ENCODE data around the gene DNAJB14. TPM values are rescaled to one million over a fixed set of nuclear protein-coding genes. Genes with fewer than 3 reads are reported as not detected.
A peak's percentile ranks its signal among the peaks of the same experiment; 100 is the strongest.

DNAJB14 gene
- total and polyA plus RNA-seq, 2 experiments from 2014 or later, result 24.9 to 27.3 TPM

- Histone ChIP-seq H3K27ac (ENCODE audit: low read depth) (no peak overlapping the region), H3K27me3 (ENCODE audit: insufficient read depth) (no peaks in the 10 kb centered on the region), H3K4me1 (ENCODE audit: insufficient read depth) (no peaks in the 10 kb centered on the region), H4K20me1 (replicated peaks; ENCODE audit: insufficient read depth) (no peaks in the 10 kb centered on the region), H3K9me2 (ENCODE audit: insufficient read depth) (no peaks in the 10 kb centered on the region), H3K4me2 (no peak overlapping the region), H3K79me2 (replicated peaks; ENCODE audit: insufficient read depth) (no peaks in the 10 kb centered on the region), H3K4me3 (no peak overlapping the region), H2AFZ (peak overlapping the region; percentile 57; the same call in 1 of the 2 replicates), H3F3A (replicated peaks; ENCODE audit: low read depth) (no peaks in the 10 kb centered on the region), H3K36me3 (ENCODE audit: insufficient read depth) (no peaks in the 10 kb centered on the region)
- DNase-seq (ENCODE audit: low spot score) (no peak), ATAC-seq (no peak)
- Mint-ChIP-seq H3K4me3 (no peak overlapping the region), H3K9me3 (no peaks in the 10 kb centered on the region), H3K36me3 (ENCODE audit: low read depth) (no peaks in the 10 kb centered on the region), H3K4me1 (no peaks in the 10 kb centered on the region; the same call in 2 of the 3 replicates), H3K27me3 (ENCODE audit: insufficient read depth, low read depth, poor library complexity) (peaks cover 2% of the 10 kb centered on the region), H3K27ac (no peak overlapping the region)
- TF ChIP-seq CTCF (conservative IDR thresholded peaks at IDR 0.05; ENCODE audit: low read depth in 2 of 2) (no peak), ZNF331 (CRISPR knock-in tag; IDR thresholded peaks at IDR 0.05; ENCODE audit: low read depth) (no peak), CREB1 (CRISPR knock-in tag; IDR thresholded peaks at IDR 0.05; ENCODE audit: low read depth) (no peak), ETS1 (IDR thresholded peaks at IDR 0.05) (no peak)
Measured at GRCh38 chr4:99965674-99966350, 19.4 kb upstream of the DNAJB14 start.

- H3K4me2 ChIP-seq, result no peak overlapping the region
- DNase-seq (ENCODE audit: low spot score) (no peak), ATAC-seq (no peak)
- no peak overlapping the region for H3K4me3 Mint-ChIP-seq
- no peaks in the 10 kb centered on the region; the same call in 2 of the 3 replicates for H3K4me1 Mint-ChIP-seq
- no peaks in the 10 kb centered on the region for H3K9me3 Mint-ChIP-seq
- H3K4me1 ChIP-seq (ENCODE audit: insufficient read depth), result no peaks in the 10 kb centered on the region
- H3K27ac Mint-ChIP-seq, result no peak overlapping the region
- no peaks in the 10 kb centered on the region for H3K27me3 ChIP-seq (ENCODE audit: insufficient read depth)
- H3F3A ChIP-seq (replicated peaks; ENCODE audit: low read depth), result no peaks in the 10 kb centered on the region
- H3K36me3 ChIP-seq (ENCODE audit: insufficient read depth), result no peaks in the 10 kb centered on the region
- no peak overlapping the region for H2AFZ ChIP-seq
- no peaks in the 10 kb centered on the region for H3K36me3 Mint-ChIP-seq (ENCODE audit: low read depth)
- H3K27me3 Mint-ChIP-seq (ENCODE audit: insufficient read depth, low read depth, poor library complexity), result peaks cover 2% of the 10 kb centered on the region
- H3K79me2 ChIP-seq (replicated peaks; ENCODE audit: insufficient read depth), result no peaks in the 10 kb centered on the region
- no peaks in the 10 kb centered on the region for H4K20me1 ChIP-seq (replicated peaks; ENCODE audit: insufficient read depth)
- H3K4me3 ChIP-seq, result no peak overlapping the region
- H3K27ac ChIP-seq (ENCODE audit: low read depth), result no peak overlapping the region
- H3K9me2 ChIP-seq (ENCODE audit: insufficient read depth), result no peaks in the 10 kb centered on the region
- TF ChIP-seq REST (IDR thresholded peaks at IDR 0.05; ENCODE audit: unreplicated experiment) (no peak), EZH2phosphoT487 (IDR thresholded peaks at IDR 0.05; ENCODE audit: unreplicated experiment) (no peak), ZNF462 (CRISPR knock-in tag; IDR thresholded peaks at IDR 0.05) (no peak)
Measured at GRCh38 chr4:99965173-99965572, 18.8 kb upstream of the DNAJB14 start.
